Sigmoid colon (tissue), 7 donors: Measurements from ENCODE around the gene FBXO34. TPM values are rescaled to one million over a fixed set of nuclear protein-coding genes. Genes with fewer than 3 reads are reported as not detected.

Source experiments
- DNase-seq: peaks from one replicate; pipeline ENCODE4 v3.0.0-alpha.2; 2019
- H3K27ac ChIP-seq, 4 donors: fragments of 200-600 bp; sonication (generic); one replicate each; pipeline ENCODE4 v1.5.1; 2016 to 2019; ENCODE audit warnings: mild to moderate bottlenecking in 1 of 4
- H3K27me3 ChIP-seq, 3 donors: fragments of 200-600 bp; sonication (generic); one replicate each; pipeline ENCODE4 v1.5.1; 2019; ENCODE audit warnings: mild to moderate bottlenecking in 1 of 3
- H3K36me3 ChIP-seq, 4 donors: fragments of 200-600 bp; sonication (generic); one replicate each; pipeline ENCODE4 v1.5.1; 2016 to 2019
- H3K4me1 ChIP-seq, 4 donors: fragments of 200-600 bp; sonication (generic); one replicate each; pipeline ENCODE4 v1.5.1; 2017 to 2019
- H3K4me3 ChIP-seq, 4 donors: fragments of 200-600 bp; sonication (generic); one replicate each; pipeline ENCODE4 v1.5.1; 2017 to 2019; ENCODE audit warnings: mild to moderate bottlenecking in 2 of 4, moderate library complexity in 1 of 4
- H3K9me3 ChIP-seq, 4 donors: fragments of 200-600 bp in 3 of 4; sonication (generic) in 3 of 4; one replicate each; pipeline versions ENCODE4 v1.5.1 to v1.6.1; 2013 to 2019
- EP300 ChIP-seq, 4 donors: sonication (generic); formaldehyde crosslinking; IDR thresholded peaks; one replicate each; pipeline ENCODE4 v1.6.1; 2017; ENCODE audit warnings: antibody characterized with exemption in 4 of 4
- POLR2A ChIP-seq, 2 donors: fragments of 450-650 bp; IDR thresholded peaks; one replicate each; pipeline ENCODE4 v1.6.1; 2016; ENCODE audit warnings: antibody characterized with exemption in 2 of 2, mild to moderate bottlenecking in 2 of 2, moderate library complexity in 2 of 2
- POLR2AphosphoS5 ChIP-seq, 4 donors: sonication (generic); formaldehyde crosslinking; IDR thresholded peaks; one replicate each; pipeline ENCODE4 v1.6.1; 2017; ENCODE audit warnings: antibody characterized with exemption in 4 of 4
- WGBS, 2 donors: extraction: QIAGEN DNeasy Blood & Tissue Kit; methylation state at CpG; one replicate each; pipeline ENCODE4 v1.1.7; 2013; 5-methylcytosine and 5-hydroxymethylcytosine counted together
- intact Hi-C: fragments of 100-400 bp; cut with DNase I; formaldehyde crosslinking; loops from one replicate; pipeline ENCODE4 v1.15.1; 2023
- polyA plus RNA-seq, 3 donors: library from polyadenylated mRNA; stranded (reverse); fragments of 200-250 nt; gene quantifications; one replicate each; pipeline ENCODE4 v1.2.3, GENCODE V29; 2013
- total RNA-seq, 4 donors: library from RNA; depleted of rRNA; stranded (reverse); fragments of >200 nt; gene quantifications; one replicate each; pipeline ENCODE4 v1.1.0, GENCODE V29; 2016
- TF ChIP-seq, protein P1 (sequence below), 4 experiments: fragments of 450-650 bp in 3 of 4; fragments of 200-600 bp in 1 of 4; IDR thresholded peaks; one replicate each; pipeline ENCODE4 v1.5.1; 2016 to 2019; ENCODE audit warnings: antibody characterized with exemption in 4 of 4, mild to moderate bottlenecking in 3 of 4, moderate library complexity in 2 of 4
- donor health status: healthy with polysubstance abuse.
- donor health status: Bipolar disorder and iron deficiency.
- donor health status: healthy.

Gene FBXO34
- total and polyA plus RNA-seq, 7 donors: 15.3 to 36.0 (median 18.6) TPM

GRCh38 chr14:55354500-55354899, 83.3 kb downstream of the FBXO34 start:
- DNase-seq: peak; percentile 70
- H3K36me3 ChIP-seq: peaks cover 0 to 29% (median 10%) of the 10 kb centered on the region in 4 donors
- H3K27ac ChIP-seq: no peak overlapping the region
- intact Hi-C loops: loop anchor here (2.0 kb wide), 1 partner anchor 84 kb away; the partner anchor contains the start of gene FBXO34
- WGBS, 2 donors: 33 to 51% methylated on average over 5 of the region's 5 CpGs
- no peaks in the 10 kb centered on the region for H3K9me3 ChIP-seq
- H3K4me3 ChIP-seq: no peak overlapping the region
- H3K27me3 ChIP-seq: no peaks in the 10 kb centered on the region
- peaks cover 0 to 7% (median 3%) of the 10 kb centered on the region in 4 donors for H3K4me1 ChIP-seq
- no peak for TF ChIP-seq POLR2AphosphoS5 (IDR thresholded peaks at IDR 0.05)
- TF ChIP-seq, protein P1, sequence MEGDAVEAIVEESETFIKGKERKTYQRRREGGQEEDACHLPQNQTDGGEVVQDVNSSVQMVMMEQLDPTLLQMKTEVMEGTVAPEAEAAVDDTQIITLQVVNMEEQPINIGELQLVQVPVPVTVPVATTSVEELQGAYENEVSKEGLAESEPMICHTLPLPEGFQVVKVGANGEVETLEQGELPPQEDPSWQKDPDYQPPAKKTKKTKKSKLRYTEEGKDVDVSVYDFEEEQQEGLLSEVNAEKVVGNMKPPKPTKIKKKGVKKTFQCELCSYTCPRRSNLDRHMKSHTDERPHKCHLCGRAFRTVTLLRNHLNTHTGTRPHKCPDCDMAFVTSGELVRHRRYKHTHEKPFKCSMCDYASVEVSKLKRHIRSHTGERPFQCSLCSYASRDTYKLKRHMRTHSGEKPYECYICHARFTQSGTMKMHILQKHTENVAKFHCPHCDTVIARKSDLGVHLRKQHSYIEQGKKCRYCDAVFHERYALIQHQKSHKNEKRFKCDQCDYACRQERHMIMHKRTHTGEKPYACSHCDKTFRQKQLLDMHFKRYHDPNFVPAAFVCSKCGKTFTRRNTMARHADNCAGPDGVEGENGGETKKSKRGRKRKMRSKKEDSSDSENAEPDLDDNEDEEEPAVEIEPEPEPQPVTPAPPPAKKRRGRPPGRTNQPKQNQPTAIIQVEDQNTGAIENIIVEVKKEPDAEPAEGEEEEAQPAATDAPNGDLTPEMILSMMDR (IDR thresholded peaks at IDR 0.05): peak in 3 of 4 experiments; percentile 47 to 62 (median 51)
- TF ChIP-seq EP300 (IDR thresholded peaks at IDR 0.05): no peak

DNA sequence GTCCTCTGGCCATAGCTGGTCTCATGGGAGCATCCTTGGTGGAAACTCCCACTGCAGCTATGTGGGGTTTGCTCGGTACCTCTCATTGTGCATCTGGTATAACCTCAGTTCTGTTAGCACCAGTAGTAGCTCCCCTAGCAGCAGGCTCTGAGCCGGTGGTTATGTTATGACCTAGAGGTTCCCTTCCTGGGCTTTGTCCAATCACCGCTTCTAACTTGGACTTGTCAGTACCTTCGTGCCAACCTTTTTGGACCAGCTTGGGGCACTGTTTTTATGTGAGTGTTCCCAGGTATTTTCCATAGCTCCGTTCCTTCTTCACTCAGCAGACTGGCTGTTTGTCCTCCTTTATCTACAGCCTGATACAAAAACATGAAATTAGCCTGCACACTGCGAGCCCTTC, 84.7 kb downstream of the FBXO34 start:
- intact Hi-C loops: loop anchor here (2.0 kb wide), 1 partner anchor 85 kb away; the partner anchor contains the start of gene FBXO34
- no peak overlapping the region for H3K27ac ChIP-seq

GRCh38 chr14:55356913-55357312, 85.7 kb downstream of the FBXO34 start:
- TF ChIP-seq POLR2AphosphoS5 (IDR thresholded peaks at IDR 0.05) (no peak), EP300 (IDR thresholded peaks at IDR 0.05) (no peak), POLR2A (IDR thresholded peaks at IDR 0.05) (no peak)
- TF ChIP-seq, protein P1 (IDR thresholded peaks at IDR 0.05): no peak
- no peaks in the 10 kb centered on the region for H3K27me3 ChIP-seq
- intact Hi-C loops: no loop called here

More for the DNA sequence above, 84.7 kb downstream of the FBXO34 start:
- TF ChIP-seq, protein P1 (IDR thresholded peaks at IDR 0.05): no peak
- H3K4me1 ChIP-seq: peaks cover 0 to 7% (median 3%) of the 10 kb centered on the region in 4 donors
- peaks cover 0 to 21% (median 6%) of the 10 kb centered on the region in 4 donors for H3K36me3 ChIP-seq
- H3K27me3 ChIP-seq: no peaks in the 10 kb centered on the region
- DNase-seq: no peak
- H3K9me3 ChIP-seq: no peaks in the 10 kb centered on the region
- 82 to 93% methylated on average over 6 of the region's 6 CpGs for WGBS, 2 donors
- no peak overlapping the region for H3K4me3 ChIP-seq

GRCh38 chr14:55359307-55359706, 88.1 kb downstream of the FBXO34 start:
- intact Hi-C loops: no loop called here
- Histone ChIP-seq H3K4me3 (no peak overlapping the region), H3K9me3 (no peaks in the 10 kb centered on the region), H3K4me1 (peaks cover 0 to 6% (median 3%) of the 10 kb centered on the region in 4 donors), H3K36me3 (no peaks in the 10 kb centered on the region), H3K27ac (no peak overlapping the region), H3K27me3 (no peaks in the 10 kb centered on the region)
- TF ChIP-seq POLR2A (IDR thresholded peaks at IDR 0.05) (no peak), EP300 (IDR thresholded peaks at IDR 0.05) (no peak)
- no peak for DNase-seq
- 82 to 90% methylated on average over 4 of the region's 4 CpGs for WGBS, 2 donors

More at GRCh38 chr14:55356913-55357312, 85.7 kb downstream of the FBXO34 start:
- peaks cover 0 to 7% (median 3%) of the 10 kb centered on the region in 4 donors for H3K4me1 ChIP-seq
- H3K4me3 ChIP-seq: no peak overlapping the region
- H3K9me3 ChIP-seq: no peaks in the 10 kb centered on the region
- H3K36me3 ChIP-seq: peaks cover 0 to 11% (median 0%) of the 10 kb centered on the region in 4 donors
- no peak overlapping the region for H3K27ac ChIP-seq
- DNase-seq: no peak
- WGBS, 2 donors: 15 to 65% methylated on average over 2 of the region's 2 CpGs

DNA sequence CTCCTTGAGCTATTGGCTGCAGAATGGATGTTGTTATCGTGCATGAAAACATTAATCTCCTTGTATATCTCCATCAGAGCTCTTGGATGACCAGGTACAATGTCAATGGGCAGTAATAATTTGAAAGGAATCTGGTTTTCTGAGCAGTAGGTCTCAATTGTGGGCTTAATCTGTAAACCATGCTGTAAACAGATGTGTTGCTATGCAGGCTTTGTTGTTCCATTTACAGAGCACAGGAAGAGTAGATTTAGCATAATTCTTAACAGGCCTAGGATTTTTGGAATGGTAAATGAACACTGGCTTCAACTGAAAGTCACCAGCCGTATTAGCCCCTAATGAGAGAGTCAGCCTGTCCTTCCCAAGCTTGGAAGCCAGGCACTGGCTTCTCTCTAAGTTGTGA, 90.0 kb downstream of the FBXO34 start:
- Histone ChIP-seq H3K9me3 (no peaks in the 10 kb centered on the region), H3K27ac (no peak overlapping the region), H3K36me3 (no peaks in the 10 kb centered on the region), H3K27me3 (no peaks in the 10 kb centered on the region), H3K4me1 (peaks cover 0 to 5% (median 2%) of the 10 kb centered on the region in 4 donors), H3K4me3 (no peak overlapping the region)
- intact Hi-C loops: no loop called here
- TF ChIP-seq POLR2A (IDR thresholded peaks at IDR 0.05) (no peak), POLR2AphosphoS5 (IDR thresholded peaks at IDR 0.05) (no peak), EP300 (IDR thresholded peaks at IDR 0.05) (no peak)
- TF ChIP-seq, protein P1 (IDR thresholded peaks at IDR 0.05): no peak
- no peak for DNase-seq
- 98 to 99% methylated on average over 2 of the region's 2 CpGs for WGBS, 2 donors
